COLO668 (cell line): ENCODE data around the gene RNF217.
"Not testable (repeated sequence)": the region's sequence is repeated elsewhere in the genome, so short reads cannot be mapped to it uniquely, and the experiment has no call there.

Experiments used
- DNase-seq: peaks from one replicate; lab custom pipeline; 2025; ENCODE audit not compliant: unreplicated experiment; lab: John Stamatoyannopoulos, UW

RNF217 gene

GRCh38 chr6:125050663-125051318 lies 88.6 kb downstream of the RNF217 start:
- no peak for DNase-seq

GRCh38 chr6:125053809-125054208 lies 91.6 kb downstream of the RNF217 start:
- DNase-seq = no peak

- no peak for DNase-seq
Observed at GRCh38 chr6:125054331-125054730, 92.1 kb downstream of the RNF217 start.

GRCh38 chr6:125057392-125058246 lies 95.4 kb downstream of the RNF217 start:
- DNase-seq = no peak

GRCh38 chr6:125058546-125058945 lies 96.3 kb downstream of the RNF217 start:
- DNase-seq = no peak

GRCh38 chr6:125063307-125063706 lies 101.1 kb downstream of the RNF217 start:
- no peak for DNase-seq

GRCh38 chr6:125066140-125066539 lies 103.9 kb downstream of the RNF217 start:
- no peak for DNase-seq

GRCh38 chr6:125066964-125067363 lies 104.7 kb downstream of the RNF217 start:
- DNase-seq = no peak

- DNase-seq = no peak
Observed at GRCh38 chr6:125067552-125067951, 105.3 kb downstream of the RNF217 start.

- no peak for DNase-seq
Observed at GRCh38 chr6:125073071-125073470, 110.8 kb downstream of the RNF217 start.

GRCh38 chr6:125074120-125074519 lies 111.9 kb downstream of the RNF217 start:
- DNase-seq = no peak

- DNase-seq = not testable (repeated sequence)
Observed at GRCh38 chr6:125075073-125075472, 112.8 kb downstream of the RNF217 start.

GRCh38 chr6:125075741-125076481 lies 113.7 kb downstream of the RNF217 start:
- no peak for DNase-seq

- DNase-seq = no peak
Observed at GRCh38 chr6:125076482-125076742, 114.2 kb downstream of the RNF217 start.

- no peak for DNase-seq
Observed at GRCh38 chr6:125077453-125077852, 115.2 kb downstream of the RNF217 start.

- no peak for DNase-seq
Observed at GRCh38 chr6:125078602-125079321, 116.5 kb downstream of the RNF217 start.

GRCh38 chr6:125082908-125083683 lies 120.9 kb downstream of the RNF217 start:
- no peak for DNase-seq

- DNase-seq = no peak
Observed at GRCh38 chr6:125083684-125083990, 121.4 kb downstream of the RNF217 start.

- no peak for DNase-seq
Observed at GRCh38 chr6:125086716-125087115, 124.5 kb downstream of the RNF217 start.

- no peak for DNase-seq
Observed at GRCh38 chr6:125088963-125089362, 126.7 kb downstream of the RNF217 start.

- no peak for DNase-seq
Observed at GRCh38 chr6:125094563-125094962, 132.3 kb downstream of the RNF217 start.
